Rectal smooth muscle tissue (tissue), 1 donor: ENCODE results near the gene PTGES3.

Experiments
- H3K27ac ChIP-seq: one replicate; pipeline ENCODE4 v1.7.0; 2013; ENCODE audit warnings: low read depth, low read length, inconsistent platforms
- H3K27me3 ChIP-seq: one replicate; pipeline ENCODE4 v1.7.0; 2013; ENCODE audit warnings: low read length; ENCODE audit not compliant: control insufficient read depth, insufficient read depth
- H3K36me3 ChIP-seq: one replicate; pipeline ENCODE4 v1.7.0; 2013; ENCODE audit warnings: low read length; ENCODE audit not compliant: control insufficient read depth, insufficient read depth
- H3K4me1 ChIP-seq: one replicate; pipeline ENCODE4 v1.7.0; 2013; ENCODE audit warnings: low read length; ENCODE audit not compliant: control insufficient read depth, insufficient read depth
- H3K4me3 ChIP-seq: one replicate; pipeline ENCODE4 v1.7.0; 2013; ENCODE audit warnings: low read length
- H3K9ac ChIP-seq: one replicate; pipeline ENCODE4 v1.7.0; 2013; ENCODE audit warnings: low read length

Gene PTGES3

DNA sequence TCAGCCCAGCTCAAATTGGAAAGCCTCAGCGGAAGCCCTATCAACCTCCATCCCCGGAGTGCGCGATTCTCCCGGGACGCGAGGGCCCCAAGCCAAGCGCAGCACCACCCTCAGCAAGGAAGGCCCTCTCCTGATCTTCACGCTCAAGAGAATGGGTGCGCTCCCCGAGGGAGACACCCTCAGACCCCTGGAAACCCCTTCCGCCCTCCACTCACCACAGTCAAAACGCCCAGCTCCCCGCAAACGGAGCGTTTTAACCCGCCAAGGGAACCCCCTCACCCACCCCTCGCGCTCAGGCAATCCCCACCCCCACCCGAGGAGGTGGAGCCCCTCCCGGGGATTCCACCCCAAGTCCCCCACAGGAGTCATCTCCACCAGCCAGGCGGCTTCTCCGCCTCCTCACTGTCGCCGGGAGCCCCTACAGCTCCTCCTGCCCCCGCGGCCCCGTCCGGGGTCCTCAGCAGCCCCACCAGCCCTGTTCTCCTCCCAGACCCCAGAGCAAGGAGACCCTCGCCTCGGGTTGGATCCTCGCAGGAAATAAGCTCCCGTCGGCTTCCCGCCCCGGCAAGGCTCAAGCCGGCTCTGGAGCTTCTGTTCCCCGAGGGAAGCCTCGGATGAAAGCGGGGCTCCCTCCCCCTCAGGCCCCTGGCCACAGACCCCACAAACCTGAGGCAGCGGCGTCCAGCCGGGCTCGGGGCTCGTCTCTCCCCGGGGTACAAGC, 58.5 kb downstream of the PTGES3 start:
- peak overlapping the region; percentile 93 for H3K4me3 ChIP-seq
- H3K27ac ChIP-seq = peak overlapping the region; percentile 90
- no peaks in the 10 kb centered on the region for H3K27me3 ChIP-seq
- peak overlapping the region; percentile 93 for H3K9ac ChIP-seq
- H3K4me1 ChIP-seq = peaks cover 12% of the 10 kb centered on the region
- H3K36me3 ChIP-seq = peaks cover 2% of the 10 kb centered on the region

DNA sequence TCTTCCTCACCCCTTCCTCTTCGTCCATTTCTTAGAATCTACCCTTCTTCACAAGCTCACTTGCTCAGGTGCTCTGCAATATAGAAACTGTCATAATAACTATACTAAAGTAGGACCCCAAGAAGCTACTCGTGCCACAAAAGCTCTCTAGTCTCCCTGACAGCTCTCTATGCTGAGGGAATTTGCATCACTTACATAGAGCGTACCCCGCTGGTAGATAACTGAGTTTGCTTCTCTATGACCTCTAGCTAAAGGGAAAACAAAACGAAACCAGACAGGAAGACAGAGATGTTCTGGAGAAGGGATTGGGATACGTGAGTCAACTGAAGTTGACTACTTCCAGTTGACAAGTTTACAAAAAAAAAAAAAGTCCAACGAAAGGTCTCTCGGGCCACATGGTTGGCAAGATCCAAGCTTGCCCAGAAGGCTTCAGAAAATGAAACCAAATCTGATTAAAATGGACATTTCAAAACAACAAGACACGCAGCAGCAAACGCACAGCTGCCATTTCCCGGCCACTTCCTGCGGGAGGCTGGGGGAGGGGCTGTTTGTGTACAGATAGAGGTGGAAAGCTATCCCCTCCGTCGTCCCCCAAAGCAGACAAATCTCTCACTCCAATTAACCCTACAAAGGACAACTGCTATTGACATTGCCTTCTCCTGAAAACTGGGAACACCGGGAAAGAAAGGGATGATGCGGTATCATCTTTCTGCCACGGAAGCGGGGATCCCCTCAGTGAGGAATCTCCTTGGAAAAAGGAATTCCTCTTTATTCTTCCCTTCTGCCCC, 59.2 kb downstream of the PTGES3 start:
- peaks cover 16% of the 10 kb centered on the region for H3K4me1 ChIP-seq
- H3K27me3 ChIP-seq = no peaks in the 10 kb centered on the region
- H3K9ac ChIP-seq = peak overlapping the region; percentile 93
- H3K27ac ChIP-seq = peak overlapping the region; percentile 90
- peaks cover 2% of the 10 kb centered on the region for H3K36me3 ChIP-seq
- peak overlapping the region; percentile 93 for H3K4me3 ChIP-seq

DNA sequence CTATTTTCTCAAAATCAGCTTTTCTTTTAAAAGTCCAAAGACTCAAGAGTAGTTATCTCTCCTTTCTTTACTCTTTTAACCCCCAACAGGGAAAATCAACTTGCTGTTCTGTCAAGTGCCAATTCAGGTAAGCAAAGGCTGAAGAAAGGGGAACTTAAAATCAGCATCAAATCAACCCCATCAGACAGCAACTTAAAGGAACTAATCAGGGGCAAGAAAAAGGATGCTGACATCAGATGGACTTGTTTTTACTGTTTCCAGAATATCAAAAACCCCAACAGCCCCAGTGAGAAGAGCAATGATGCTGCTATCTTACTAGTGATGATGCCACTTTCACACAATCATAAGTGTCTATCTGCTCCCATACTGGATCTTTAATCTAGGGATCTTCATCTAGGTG, 61.4 kb downstream of the PTGES3 start:
- no peak overlapping the region for H3K9ac ChIP-seq
- no peak overlapping the region for H3K4me3 ChIP-seq
- H3K4me1 ChIP-seq = peaks cover 16% of the 10 kb centered on the region
- H3K27me3 ChIP-seq = no peaks in the 10 kb centered on the region
- peaks cover 2% of the 10 kb centered on the region for H3K36me3 ChIP-seq
- no peak overlapping the region for H3K27ac ChIP-seq

DNA sequence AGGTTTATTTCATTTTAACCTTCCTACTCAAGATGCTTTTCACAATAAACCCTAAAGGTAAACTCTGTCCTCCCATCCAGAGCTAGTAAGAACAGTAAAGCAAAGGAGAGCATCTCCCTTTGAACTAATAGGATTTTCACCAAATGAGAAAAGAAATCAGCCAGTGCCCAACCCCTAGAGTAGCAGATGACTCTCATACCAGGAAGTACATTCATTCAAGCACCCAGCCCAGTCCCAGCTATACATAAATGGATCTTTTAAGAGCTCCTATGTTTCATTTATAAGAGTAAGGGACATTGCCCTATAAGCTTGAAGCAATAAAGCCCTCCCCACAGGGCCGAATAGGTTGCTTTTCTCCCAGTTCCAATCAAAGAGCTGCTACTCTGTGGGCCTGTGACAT, 65.5 kb downstream of the PTGES3 start:
- peaks cover 9% of the 10 kb centered on the region for H3K4me1 ChIP-seq

DNA sequence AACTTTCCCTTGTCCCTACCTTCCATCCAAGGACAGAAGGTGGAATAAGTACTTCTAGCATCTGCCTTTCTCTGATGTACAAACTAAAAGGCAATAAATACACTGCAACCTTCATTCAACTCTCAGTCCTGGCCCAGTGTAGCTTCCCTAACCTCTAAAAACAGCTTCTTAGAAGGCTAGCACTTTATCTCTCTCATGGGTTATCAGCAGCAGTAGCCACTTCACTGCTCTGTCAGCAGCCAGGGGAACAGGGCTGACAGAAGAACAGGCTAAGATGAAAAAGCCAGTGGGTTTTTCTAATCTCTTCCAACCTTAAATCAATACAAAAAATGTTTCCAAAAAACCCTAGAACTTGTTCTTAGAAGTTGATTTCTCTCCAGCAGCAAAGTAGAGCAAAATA, 71.2 kb downstream of the PTGES3 start:
- H3K27me3 ChIP-seq = no peaks in the 10 kb centered on the region
- no peak overlapping the region for H3K27ac ChIP-seq
- H3K4me3 ChIP-seq = no peak overlapping the region
- peaks cover 34% of the 10 kb centered on the region for H3K36me3 ChIP-seq
- H3K4me1 ChIP-seq = no peaks in the 10 kb centered on the region
- no peak overlapping the region for H3K9ac ChIP-seq

More for the DNA sequence above, 65.5 kb downstream of the PTGES3 start:
- Histone ChIP-seq H3K9ac (no peak overlapping the region), H3K4me3 (no peak overlapping the region), H3K27ac (no peak overlapping the region), H3K27me3 (no peaks in the 10 kb centered on the region), H3K36me3 (peaks cover 2% of the 10 kb centered on the region)

DNA sequence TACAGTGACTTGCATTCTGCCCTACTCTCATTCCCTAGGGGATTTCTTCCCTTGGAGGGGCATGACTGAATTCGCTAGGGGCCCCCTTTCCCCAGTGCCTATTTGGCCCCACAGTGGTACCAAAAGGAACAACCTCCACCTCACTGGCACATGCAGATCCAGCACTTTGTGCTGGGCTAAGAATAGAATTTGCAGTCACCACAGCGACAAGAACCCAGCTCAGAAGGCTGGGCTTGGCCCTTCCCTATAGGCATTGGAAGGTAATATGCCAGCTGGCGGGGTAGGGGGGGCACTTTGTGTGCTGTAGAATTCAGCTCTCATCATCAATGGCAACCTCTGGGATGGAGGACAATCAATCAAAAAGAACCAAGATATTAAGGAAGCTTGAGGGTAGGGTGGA, 71.8 kb downstream of the PTGES3 start:
- Histone ChIP-seq H3K4me3 (no peak overlapping the region), H3K27me3 (no peaks in the 10 kb centered on the region), H3K27ac (no peak overlapping the region), H3K36me3 (peaks cover 40% of the 10 kb centered on the region), H3K4me1 (no peaks in the 10 kb centered on the region), H3K9ac (no peak overlapping the region)

DNA sequence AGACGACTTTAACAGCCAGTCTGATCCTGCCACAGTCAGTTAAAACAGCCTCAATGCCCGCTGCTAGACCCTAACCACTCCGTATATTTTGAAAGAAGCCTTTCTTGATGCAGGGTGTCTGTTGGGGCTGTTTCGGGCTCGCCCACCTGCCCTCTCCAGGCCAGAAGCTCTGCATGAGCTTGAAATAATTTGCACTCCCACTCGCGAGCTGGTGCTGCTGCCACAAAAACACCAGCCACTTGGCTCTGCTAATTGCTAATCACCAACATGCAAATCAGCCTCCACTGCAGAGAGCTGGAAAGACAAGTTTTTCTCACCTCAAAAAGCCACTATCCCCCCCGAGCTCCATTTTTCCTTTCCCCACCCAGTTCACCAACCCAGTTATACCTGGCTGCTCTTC, 73.5 kb downstream of the PTGES3 start:
- Histone ChIP-seq H3K27ac (no peak overlapping the region), H3K27me3 (no peaks in the 10 kb centered on the region), H3K4me1 (no peaks in the 10 kb centered on the region), H3K9ac (no peak overlapping the region), H3K4me3 (no peak overlapping the region), H3K36me3 (peaks cover 57% of the 10 kb centered on the region)
